ENCODE results near the gene GABARAPL1. TPM values are rescaled to one million over a fixed set of nuclear protein-coding genes. Genes with fewer than 3 reads are reported as not detected.

GABARAPL1 gene
- 11.0 and 11.3 TPM in 2 replicates for total RNA-seq

GRCh38 chr12:10212739-10213131 lies at the start of gene GABARAPL1:
Gene GABARAPL1 (plus strand): TSS chr12:10212877. CDS start chr12:10213130, 253 bp downstream.

GRCh38 chr12:10171973-10172728 lies 40.5 kb upstream of the GABARAPL1 start, which contains the start of gene OLR1:
Gene OLR1 (minus strand): TSS chr12:10172132. CDS start chr12:10172077, 55 bp downstream.

GRCh38 chr12:10178821-10179220 lies 33.9 kb upstream of the GABARAPL1 start, which contains the start of gene TMEM52B:
Gene TMEM52B (plus strand): TSS chr12:10179032. CDS start chr12:10179575, 543 bp downstream.

Other genes starting within 250 kb of the GABARAPL1 start
- gene CLEC12A, start 241.5 kb upstream of the GABARAPL1 start, total RNA-seq, result not detected in 2 replicates
- not detected in 2 replicates for gene CLEC1B, start 213.8 kb upstream of the GABARAPL1 start, total RNA-seq
- not detected in 2 replicates for gene CLEC12B, start 202.2 kb upstream of the GABARAPL1 start, total RNA-seq
- gene CLEC9A, start 182.2 kb upstream of the GABARAPL1 start, total RNA-seq, result not detected in 2 replicates
- not detected in 2 replicates for gene CLEC1A, start 113.9 kb upstream of the GABARAPL1 start, total RNA-seq
- 0.14 and 1.5 TPM in 2 replicates for gene CLEC7A, start 82.7 kb upstream of the GABARAPL1 start, total RNA-seq
- gene OLR1, start 40.7 kb upstream of the GABARAPL1 start, total RNA-seq, result 0.07 TPM in 1 of 2 replicates, not detected in the other
- not detected in 2 replicates for gene TMEM52B, start 33.8 kb upstream of the GABARAPL1 start, total RNA-seq
- gene KLRD1, start 95.0 kb downstream of the GABARAPL1 start, total RNA-seq, result under 0.01 TPM in 2 replicates
- gene KLRK1, start 177.2 kb downstream of the GABARAPL1 start, total RNA-seq, result not detected in 2 replicates
- gene KLRC4, start 196.9 kb downstream of the GABARAPL1 start, total RNA-seq, result 0.21 TPM in 1 of 2 replicates, not detected in the other
- gene KLRC3, start 207.7 kb downstream of the GABARAPL1 start, total RNA-seq, result 0.79 and 0.99 TPM in 2 replicates
- 0.19 and 0.49 TPM in 2 replicates for gene KLRC2, start 223.1 kb downstream of the GABARAPL1 start, total RNA-seq
- 0.98 TPM in 1 of 2 replicates, not detected in the other for gene KLRC1, start 240.5 kb downstream of the GABARAPL1 start, total RNA-seq

All from airway epithelial cell (primary cell).